M059J (cell line): ENCODE measurements around the gene VARS1. TPM values are rescaled to one million over a fixed set of nuclear protein-coding genes. Genes with fewer than 3 reads are reported as not detected.
A peak's percentile ranks its signal among the peaks of the same experiment; 100 is the strongest.

Experiments used
- DNase-seq: peaks from one replicate; pipeline ENCODE4 v3.0.0-alpha.2; 2012; ENCODE audit warnings: low read depth
- total RNA-seq: library from RNA; depleted of rRNA; stranded (reverse); fragments of >200 nt; shearing (Covaris generic); gene quantifications from 2 replicates; pipeline ENCODE4 v1.2.3, GENCODE V29; 2014

The VARS1 gene
- total RNA-seq, 1 experiment from 2014 or later = 51.2 TPM

- peak; percentile 67 for DNase-seq
Observed at GRCh38 chr6:31771992-31772358, 23.6 kb downstream of the VARS1 start.

- no peak for DNase-seq
Observed at GRCh38 chr6:31770860-31771259, 24.7 kb downstream of the VARS1 start.

GRCh38 chr6:31769684-31770371, 25.7 kb downstream of the VARS1 start:
- peak; percentile 70 for DNase-seq

GRCh38 chr6:31768363-31769257, 26.9 kb downstream of the VARS1 start:
- no peak for DNase-seq

GRCh38 chr6:31767096-31767645, 28.4 kb downstream of the VARS1 start:
- no peak for DNase-seq

GRCh38 chr6:31765910-31766794, 29.4 kb downstream of the VARS1 start:
- DNase-seq = no peak

GRCh38 chr6:31765559-31765909, 30.0 kb downstream of the VARS1 start:
- DNase-seq = no peak

GRCh38 chr6:31764198-31764597, 31.4 kb downstream of the VARS1 start:
- DNase-seq = no peak

- peak; percentile 71 for DNase-seq
Observed at GRCh38 chr6:31763619-31763940, 32.0 kb downstream of the VARS1 start.

- no peak for DNase-seq
Observed at GRCh38 chr6:31762878-31763618, 32.5 kb downstream of the VARS1 start.

- DNase-seq = no peak
Observed at GRCh38 chr6:31762356-31762755, 33.2 kb downstream of the VARS1 start, which contains the start of gene SAPCD1. TSS of gene SAPCD1 (plus strand) at chr6:31762656. CDS start at chr6:31763055, 399 bp downstream.

- DNase-seq = no peak
Observed at GRCh38 chr6:31761343-31761742, 34.2 kb downstream of the VARS1 start.

- DNase-seq = no peak
Observed at GRCh38 chr6:31760790-31761189, 34.8 kb downstream of the VARS1 start.

GRCh38 chr6:31758281-31758680, 37.3 kb downstream of the VARS1 start:
- DNase-seq = no peak

GRCh38 chr6:31752739-31753319, 42.7 kb downstream of the VARS1 start:
- peak; percentile 88 for DNase-seq

GRCh38 chr6:31750411-31751022, 45.0 kb downstream of the VARS1 start:
- peak; percentile 91 for DNase-seq

GRCh38 chr6:31749301-31750036, 46.1 kb downstream of the VARS1 start:
- DNase-seq = no peak
